GM18498 (cell line): ENCODE results near the gene PNPLA1.

ENCODE experiments used
- ATAC-seq: cut with Tn5 transposase; IDR thresholded peaks from one replicate; pipeline ENCODE4 v1.9.1; 2021; ENCODE audit warnings: mild to moderate bottlenecking, moderate library complexity; ENCODE audit not compliant: unreplicated experiment

PNPLA1 gene

DNA sequence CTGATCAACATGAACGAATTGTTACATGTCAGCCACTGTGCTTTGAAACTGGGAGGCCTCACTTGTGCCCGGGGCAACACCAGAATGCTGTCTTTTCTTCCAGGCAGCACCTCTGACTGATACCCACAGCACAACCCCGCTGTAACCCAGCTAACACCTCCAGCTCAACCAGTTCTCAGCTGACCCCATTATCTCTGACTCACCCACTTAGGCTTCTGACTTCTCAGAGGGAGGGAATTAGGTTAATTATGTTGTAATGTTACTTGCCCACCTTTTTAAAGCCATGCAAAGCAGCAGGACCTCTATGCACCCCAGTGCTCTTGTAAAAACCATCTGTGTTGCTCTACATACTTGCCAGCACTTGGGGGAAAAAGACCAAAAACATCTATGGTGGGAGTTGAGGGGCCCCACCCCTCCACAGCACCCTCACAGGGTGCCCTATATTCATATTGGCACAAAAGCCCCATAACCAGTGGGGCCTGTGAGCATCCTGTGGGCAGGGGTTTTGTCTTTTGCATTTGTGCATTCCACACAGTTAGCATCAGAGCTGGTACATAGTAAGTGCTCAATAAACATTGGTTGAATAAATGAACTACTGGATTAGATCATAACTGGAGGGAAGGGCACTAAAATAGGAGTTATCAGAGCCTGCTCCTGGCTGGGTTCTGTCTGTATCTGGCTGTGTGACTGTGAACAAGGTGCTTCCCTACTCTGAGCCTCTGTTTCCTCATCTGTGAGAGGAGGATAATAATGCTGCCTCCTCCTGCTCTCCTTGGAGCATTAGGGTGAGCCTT is 44.6 kb downstream of the PNPLA1 start:
- no peak for ATAC-seq

DNA sequence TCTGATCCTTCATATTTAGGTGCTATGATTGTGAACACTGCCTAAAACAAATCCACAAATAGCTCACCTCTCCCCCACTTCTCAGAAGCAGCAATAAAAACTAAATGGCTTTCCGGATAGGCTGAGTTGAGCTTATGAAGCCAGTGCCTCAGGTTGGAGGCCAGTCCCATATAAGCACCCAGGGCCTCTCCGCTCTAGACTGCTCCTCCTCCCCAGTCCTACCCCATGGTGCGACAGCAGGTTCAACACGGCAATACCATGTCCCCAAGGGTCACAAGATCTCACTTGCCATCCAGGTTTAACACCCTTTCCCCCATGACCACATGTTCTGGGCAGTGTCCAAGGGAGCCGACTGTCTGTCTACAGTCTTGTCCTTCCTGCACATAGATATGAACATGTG is 46.1 kb downstream of the PNPLA1 start:
- no peak for ATAC-seq

DNA sequence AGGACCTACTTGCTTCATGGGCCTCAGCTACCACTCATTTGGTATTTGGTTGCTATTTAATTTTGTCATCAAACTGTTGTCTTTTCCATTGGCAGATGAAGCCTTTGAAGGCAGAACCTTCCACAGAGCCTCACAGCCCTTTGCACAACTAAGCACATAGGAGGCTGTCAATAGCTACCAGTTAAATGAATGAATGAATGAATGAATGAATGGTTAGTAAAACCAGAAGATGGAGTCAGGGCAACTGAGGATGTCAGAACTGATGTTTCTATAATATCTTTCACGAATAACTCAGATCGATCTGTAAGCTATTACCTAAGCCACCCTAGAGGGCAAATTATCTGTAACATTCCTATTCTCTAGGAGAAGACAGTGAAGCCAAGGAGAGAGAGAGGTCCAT is 47.8 kb downstream of the PNPLA1 start:
- ATAC-seq: no peak

DNA sequence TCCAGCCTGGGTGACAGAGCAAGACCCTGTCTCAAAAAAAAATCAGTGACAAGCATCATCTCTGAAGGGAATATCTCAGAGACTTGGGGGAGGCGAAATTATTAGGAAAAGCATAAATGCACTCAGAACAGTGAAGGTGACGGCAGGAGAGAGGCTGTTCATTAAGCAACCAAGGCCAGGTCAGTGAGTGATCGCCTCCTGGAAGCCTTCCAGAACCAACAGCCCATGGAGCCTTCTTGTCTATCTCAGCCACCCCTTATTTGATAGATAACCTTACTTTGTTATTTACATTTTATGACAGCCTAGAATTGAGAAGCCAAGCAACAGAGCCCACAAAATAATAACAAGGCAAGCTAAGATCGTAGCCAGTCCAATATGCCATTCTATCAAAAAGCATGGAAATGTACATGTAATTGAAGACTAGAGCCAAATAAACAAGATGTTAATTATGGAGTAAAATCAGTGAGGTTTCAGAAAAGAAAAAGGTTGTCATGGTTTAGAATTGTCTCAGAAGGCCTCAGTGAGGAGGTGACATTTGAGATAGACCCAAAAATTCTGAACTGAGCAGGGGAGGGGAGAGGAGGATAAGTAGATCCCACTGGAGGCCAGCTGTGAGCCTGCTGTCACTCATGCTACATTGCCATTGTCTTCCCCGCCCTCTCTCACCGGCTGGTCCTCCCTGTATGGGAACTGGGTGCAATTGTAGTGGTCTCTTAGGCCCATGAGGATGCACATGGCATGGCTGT is 49.0 kb downstream of the PNPLA1 start:
- no peak for ATAC-seq

DNA sequence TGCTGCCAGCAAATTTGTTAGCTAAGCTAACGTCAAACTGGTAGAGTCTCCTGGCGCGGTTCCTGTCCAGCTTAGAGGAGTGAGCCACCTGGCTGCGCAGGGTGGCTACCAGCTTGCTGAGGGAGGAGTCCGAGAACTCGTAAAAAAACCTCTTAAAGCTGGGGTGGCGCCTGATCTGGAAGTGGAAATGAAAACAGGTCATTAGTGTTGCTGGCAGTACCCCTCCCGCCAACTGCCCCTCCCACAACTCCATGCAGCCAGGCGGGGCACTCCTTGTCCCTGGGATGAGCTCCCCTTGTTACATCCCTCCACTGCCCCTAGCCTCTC is 49.5 kb downstream of the PNPLA1 start:
- ATAC-seq: no peak

DNA sequence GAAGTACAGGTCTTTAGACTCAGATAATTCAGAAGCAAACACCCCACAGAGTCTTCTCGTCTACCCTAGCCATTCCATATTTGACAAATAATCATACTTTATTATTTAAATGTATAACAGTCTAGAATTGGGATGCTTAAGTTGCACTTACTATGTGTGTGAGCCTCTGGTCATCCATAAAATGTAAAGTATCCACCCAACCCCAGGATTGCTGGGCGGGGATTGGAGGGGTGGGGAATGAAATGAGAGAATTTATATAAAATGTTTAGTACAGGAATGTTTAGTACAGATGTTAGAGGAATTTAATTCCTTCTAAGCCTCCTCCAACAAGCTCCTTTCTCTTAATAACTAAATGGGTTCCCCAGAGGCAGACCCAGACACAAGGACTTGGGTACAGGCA is 50.0 kb downstream of the PNPLA1 start:
- ATAC-seq: no peak

DNA sequence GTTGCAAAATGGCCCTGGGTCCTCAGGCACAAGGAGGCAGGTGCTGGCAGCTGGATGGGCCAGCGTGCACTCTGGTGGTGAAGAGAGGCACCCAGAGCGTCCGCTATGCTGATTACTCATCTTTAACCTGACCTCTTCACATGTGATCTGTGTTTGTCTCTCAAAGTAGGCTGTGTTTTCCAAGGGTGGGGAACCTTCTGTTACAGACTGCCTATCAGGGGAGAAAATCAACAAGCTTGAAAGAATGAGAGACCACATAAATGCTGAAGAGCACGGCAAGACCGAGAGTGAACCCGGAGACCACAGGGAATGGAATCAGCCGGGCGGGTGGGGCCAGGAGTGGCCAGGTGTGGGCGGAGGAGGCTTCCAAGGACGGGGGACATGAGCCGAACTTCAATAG is 50.6 kb downstream of the PNPLA1 start:
- ATAC-seq: no peak

DNA sequence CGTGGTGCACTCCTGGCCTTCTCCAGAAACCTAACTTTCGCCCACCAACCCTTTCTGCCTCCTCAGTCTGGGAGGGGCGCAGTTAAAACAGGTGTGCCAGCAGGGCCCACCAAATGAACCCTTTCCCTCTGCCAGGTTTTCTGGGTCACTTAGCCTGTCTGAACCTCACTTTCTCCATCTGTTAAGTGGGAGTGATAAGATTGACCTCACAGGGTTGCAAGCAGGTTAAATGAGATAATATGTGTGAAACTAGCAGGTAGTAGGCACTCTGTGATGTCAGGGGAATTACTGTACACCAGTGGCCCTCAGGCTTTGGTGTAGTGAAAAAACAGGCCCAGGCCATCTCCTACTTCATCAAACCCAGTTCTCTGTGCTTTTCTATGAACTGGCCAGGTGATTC is 52.7 kb downstream of the PNPLA1 start:
- no peak for ATAC-seq

DNA sequence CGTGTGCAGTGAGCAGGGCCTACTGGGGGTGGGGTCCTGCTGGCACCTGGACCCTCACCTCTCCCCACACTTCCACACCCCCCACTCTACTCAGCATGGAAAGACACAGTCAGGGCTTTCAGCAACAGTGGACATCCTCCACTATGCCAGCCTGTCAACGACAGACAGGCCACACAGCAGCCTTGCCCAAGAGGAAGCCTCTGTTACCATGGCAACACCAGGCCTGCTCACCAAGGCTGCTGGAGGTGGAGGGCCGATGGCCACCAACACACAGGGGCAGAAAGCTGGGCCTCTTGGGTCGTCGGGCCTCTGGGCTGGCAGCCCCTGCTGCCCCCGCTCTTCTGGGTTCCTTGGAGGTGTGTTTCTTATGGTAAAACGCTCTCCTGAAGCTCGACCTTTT is 53.2 kb downstream of the PNPLA1 start:
- no peak for ATAC-seq

DNA sequence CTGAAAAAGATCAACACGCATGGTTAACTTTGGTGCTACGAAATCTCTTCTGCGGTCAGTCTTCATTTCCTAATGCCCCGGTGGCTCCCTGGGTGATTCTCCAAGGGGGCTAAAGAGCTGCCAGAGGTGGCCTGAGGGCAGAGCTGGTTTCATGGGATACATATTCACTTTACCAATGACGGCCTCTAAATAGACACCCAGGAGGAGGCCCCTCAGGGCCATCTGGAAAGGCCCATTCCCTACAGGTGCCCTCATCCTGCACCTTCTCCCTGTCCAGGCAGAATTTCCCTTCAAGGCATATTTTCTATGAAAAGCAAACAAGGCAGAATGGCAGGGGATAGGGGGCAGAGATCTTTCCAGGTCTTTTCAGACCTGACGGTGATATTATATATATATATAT is 54.3 kb downstream of the PNPLA1 start:
- no peak for ATAC-seq

DNA sequence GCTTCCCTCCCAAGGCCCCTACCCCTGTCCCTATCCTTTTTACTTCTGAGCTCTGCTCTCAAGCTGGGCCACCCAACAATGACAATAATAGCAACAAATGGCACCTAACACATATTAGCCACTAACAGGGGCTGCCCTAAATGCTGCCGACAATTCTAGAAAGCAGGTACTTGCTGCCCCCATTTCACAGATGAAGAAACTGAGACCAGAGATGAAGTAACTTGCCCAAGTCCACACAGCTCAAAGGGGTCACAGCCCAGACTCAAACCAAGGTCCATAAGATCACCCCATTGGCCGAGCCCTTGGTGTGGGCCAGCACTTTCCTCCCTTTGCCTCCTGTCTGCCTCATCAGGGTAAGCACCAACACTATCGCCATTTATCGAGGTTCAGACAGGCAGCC is 54.9 kb downstream of the PNPLA1 start:
- no peak for ATAC-seq

DNA sequence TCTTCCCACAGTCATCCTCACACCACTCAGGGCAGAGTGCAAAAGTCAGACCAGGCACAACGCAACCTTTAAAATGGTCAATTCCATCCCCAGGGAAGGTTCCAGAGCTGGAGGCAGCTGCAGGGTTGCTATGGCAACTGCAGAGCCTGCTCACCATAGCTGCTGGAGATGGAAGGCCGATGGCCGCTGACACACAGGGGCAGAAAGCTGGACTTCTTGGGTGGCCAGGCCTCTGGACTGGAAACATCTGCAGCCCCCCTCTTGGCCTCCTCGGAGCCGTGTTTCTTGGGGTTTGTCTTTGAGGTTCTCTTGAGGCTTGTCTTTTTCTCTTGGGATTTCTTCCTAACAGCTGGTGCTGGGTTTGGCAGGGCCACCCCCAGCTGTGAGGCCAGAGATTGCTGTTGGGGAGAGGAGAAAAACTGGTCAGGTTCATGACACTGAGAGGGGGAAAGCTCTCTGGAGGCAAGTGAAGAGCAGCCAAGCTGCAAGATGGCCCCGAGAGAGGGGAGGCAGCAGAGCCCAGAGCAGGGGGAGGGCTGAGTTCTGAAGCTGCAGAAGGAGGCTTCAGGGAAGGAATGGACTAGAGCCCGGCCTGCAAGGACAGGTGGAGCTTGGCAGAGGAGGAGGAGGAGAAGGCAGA is 56.6 kb downstream of the PNPLA1 start:
- ATAC-seq: no peak

DNA sequence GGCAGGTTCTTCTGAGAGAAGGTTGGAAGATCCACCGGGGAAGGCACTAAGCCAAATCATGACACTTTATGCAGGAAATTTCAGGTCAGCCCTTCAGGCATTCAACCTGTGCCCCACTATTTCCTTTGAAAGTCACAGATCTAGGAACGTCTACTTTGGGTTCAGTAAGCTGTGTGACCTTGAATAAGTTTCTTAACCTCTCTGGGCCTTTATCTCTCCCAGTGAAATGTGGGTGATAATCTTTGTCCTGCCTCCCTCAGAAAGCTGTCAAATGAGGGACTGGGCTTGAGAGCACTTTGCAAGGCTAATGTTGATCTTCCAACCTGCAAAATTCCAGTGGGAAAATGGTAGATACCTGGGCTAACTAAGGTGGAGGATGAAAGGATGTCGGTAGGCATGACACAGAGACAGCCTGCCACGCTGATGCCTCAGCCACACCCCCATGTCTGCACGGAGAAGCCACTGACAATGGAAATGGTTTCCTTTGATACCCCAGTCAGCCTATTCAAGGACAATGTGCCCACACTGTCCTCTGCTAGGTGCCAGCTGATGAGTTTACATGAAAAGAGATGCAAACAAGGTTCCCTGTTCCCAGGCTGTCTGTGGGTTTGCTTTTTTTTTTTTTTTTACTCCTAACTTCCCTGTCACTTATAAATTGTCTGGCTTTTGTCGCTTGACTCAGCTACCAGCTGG is 57.5 kb downstream of the PNPLA1 start:
- no peak for ATAC-seq

DNA sequence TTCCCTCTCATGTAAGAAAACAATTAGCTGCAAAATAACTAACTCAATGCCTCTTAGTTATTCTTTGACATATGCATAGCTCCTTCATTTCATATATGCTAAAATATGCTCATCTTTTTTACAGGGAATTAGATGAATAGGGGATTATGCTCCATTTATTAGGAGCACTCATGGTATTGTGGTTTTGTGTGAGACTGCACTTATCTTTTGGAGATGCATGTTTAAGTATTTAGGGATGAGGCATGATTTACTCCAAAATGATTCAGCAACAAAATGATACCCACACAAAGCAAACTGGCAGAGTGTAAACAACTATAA is 58.0 kb downstream of the PNPLA1 start:
- no peak for ATAC-seq

DNA sequence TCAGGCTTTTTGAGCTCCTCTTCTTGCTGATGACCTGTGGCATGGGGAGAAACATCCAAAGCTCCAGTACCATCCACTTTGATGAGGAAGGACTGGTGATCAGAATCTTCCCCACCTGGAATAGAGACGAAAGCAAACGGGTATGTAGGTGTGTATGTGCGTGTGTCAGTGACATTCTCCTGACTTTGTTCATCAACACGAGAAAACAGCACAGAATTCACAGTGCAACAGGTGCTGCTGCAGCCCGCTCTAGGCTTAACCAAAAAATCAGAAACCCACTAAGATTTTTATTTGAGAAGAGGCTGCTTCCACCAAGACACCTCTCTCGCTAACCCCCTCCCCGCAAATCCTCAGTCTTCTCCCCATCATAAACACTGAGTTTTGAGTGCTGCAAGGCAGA is 58.7 kb downstream of the PNPLA1 start:
- ATAC-seq: no peak

DNA sequence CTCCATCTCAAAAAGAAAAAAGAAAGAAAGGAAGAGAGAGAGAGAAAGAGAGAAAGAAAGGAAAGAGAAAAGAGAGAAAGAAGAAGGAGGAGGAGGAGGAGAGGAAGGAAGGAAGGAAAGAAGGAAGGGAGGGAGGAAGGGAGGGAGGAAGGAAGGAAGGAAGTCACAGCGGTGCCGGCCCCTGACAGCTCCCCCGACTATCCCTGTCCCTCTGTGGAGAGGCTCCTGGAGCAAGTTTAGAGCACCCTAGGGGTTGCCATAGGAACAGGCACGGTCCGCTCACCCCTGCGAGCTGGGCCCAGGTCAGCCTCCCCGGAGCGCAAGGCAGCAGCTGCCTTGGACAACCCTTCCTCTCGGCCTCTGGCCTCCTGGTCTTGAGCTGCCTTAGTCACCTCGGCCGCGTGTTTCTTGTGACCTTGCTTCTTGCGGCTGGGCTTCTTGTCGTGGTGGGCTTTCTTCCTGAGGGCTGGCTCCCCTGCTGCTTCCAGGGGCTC is 60.0 kb downstream of the PNPLA1 start:
- no peak for ATAC-seq

DNA sequence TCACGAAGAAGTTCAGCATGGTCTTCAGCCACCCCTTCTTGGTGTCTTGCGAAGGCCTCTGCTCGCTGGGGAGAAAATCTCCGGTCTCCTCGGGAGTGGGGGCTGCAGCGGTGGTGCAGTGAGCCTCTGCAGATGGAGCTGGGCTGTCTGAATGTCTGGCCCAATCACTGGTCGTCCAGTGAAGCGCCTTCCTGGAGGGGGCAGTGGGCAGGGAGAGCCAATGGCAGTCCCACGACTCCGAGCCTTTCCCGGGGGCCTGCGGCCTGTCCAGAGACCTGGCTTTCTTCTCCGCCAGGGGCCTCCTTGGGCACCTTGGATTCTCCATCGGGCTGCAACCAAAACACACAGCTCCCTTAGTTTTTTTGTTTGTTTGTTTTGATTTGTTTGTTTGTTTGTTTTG is 60.5 kb downstream of the PNPLA1 start:
- no peak for ATAC-seq

DNA sequence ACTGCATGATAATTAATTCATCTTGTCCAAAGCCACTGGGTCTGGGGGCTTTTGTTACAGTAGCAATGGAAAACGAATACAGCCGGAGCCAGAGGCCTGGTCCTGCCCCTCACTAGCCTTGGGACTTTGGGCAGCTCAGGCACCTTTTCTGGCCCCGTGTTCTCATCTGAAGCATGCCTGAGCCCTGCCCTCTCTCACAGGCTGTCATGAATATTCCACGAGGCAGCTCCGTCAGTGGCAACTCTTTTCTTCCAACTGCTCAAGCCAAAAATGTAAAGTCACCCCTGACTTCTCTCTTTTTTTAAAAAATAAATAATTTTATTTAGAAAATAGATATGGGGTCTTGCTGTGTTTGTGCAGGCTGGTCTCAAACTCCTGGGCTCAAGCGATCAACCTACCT is 61.5 kb downstream of the PNPLA1 start:
- ATAC-seq: no peak

DNA sequence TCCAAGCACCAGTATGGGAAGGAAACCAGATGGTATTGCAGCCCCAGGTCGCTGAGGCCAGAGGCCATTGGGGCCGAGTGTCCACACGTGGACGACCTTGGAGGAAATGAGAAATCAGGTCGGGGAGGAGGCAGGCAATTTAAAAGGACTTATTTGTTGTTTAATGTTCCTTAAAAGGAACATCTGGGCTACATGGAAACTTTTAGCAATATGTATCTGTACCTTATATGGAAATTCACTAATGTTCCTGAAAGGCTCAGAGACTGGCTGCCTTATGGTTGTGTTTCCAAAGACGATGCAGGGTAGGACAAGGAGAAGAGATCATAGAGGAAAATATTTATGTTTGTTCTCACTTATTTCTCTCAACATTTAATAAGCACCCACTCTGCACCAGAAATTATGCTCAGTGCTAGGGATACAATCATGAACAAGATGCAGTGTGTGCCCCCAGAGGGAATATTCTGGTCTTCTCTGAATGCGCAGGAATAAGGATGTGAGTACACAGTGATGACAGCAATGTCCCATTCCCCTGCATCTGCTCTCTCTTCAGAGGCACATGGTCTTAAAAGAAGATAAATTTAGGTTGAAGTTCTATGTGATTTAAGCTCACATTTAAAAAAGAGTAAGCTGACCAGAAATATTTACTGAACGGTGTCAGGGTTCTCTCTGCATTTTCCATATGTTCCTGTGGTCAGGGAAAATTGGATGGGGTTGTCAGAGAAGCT is 63.5 kb downstream of the PNPLA1 start:
- ATAC-seq: no peak

DNA sequence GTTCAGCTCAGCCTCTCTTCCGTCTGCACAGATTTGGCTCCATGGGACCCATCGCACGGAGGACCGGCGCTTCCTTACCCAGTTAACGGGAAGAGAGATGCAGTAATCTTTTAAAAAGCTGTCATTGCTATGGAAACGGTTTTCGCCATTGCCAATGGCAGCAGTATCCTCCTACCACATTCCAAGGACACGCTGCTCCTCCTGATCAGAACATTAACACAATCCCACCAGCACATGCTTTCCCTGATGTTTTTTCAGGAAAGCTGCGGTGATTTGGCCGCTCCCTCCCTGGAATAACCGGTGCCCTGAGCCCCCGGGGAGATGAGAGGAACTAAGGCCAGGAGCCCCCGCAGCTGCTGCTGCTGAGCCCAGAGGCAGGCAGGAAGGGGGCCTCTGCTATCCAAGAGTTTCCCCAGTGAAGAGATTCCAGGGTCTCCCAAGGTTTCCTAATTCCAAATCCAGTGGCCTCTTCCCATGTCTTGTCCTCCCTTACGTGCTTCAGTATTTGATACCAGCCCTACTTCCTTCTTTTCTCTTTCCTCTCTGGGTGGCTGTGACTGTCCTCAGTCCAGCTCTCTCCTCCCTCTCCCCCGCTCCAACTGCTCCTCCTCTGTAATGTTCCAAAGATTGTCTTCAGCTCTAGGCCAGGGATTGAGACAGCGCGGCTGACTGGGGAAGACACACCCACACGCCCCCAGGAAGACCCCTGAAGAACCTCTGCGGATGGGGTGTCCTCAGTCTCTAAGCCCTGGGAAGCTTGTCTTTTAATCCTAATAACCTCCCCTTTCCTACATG is 64.3 kb downstream of the PNPLA1 start:
- ATAC-seq: no peak
